HTERT RPE-1 (cell line): ENCODE measurements around the gene RGS7.

Experiments used
- in situ Hi-C: fragments of 300-500 bp; cut with MboI; formaldehyde crosslinking; loops from 4 replicates; pipeline ENCODE4 v1.14.3; 2020; ENCODE audit warnings: low sequenced_read_pairs

RGS7 gene

DNA sequence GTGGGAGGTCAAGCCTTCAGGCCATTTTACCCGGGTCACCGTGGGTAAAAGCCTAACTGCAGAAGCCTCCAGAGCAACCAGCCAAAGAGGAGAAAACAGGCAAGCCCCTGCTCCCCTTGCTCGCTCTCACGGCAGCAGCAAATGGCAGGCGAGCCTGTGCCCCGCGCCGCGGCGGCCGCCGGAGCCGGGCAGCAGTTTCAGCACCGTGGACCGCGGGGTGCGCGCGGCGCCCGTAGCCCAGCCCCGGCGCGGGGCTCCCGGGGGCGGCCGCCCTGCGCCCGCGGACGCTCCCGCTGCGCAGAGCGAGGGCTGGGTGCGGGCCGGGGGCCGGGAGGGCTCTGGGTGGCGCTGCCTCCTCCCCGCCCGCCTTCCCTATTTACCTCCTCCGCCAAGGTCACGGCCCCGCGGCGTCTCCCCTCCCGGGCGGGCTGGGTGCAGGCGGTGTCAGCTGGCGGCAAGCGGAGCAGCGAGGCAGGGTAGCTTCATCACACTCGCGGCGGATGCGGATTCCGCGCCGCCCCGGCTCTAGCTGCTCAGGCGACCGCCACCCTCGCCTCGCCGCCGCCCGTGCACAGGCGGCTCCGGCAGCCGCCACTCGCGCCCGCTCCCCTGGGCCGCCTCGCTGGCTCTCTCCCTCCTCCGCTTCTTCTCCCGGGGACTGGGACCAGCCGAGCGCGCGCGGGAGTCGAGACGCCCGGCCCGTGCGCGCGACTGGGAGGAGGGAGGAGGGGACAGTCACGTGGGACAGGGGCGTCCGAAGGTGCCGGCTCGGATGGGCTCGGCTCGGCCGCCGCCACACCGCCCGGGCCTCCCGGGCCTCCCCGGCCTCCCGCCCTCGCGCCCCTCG lies at the start of gene RGS7:
Gene RGS7, minus strand, starts transcription at position 687 of the 847 bp plus-strand sequence.
- in situ Hi-C loops: no loop called here

DNA sequence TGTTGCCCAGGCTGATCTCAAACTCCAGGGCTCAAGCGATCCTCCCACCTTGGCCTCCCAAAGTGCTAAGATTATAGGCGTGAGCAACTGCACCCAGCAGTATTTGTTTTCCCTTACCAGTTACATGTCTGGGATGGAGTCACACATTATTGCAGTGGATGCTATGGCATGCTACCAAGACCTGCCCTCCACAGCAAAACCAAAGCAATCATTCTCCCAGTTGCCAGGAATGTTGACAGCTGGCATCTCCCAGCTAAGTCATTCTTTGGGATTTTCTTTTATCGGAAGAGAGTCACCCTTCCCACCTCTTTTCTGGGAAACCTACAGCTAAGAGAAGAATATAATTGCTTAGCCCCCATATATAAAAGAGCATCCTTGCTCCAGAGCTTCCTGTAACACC lies 49.4 kb upstream of the RGS7 start:
- in situ Hi-C loops: no loop called here

DNA sequence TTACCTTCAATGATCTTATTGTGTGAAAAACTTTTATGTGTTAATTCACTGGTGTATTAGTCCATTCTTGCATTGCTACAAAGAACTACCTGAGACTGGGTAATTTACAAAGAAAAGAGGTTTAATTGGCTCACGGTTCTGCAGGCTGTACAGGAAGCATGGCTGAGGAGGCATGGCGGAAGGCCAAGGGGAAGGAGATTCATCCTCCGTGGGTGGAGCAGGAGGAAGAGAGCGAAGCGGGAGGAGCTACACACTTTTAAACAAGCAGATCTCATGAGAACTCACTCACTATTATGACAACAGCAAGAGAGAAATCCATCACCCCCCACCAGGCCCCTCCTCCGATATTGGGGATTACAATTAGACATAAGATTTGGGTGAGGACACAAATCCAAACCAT lies 44.2 kb upstream of the RGS7 start:
- in situ Hi-C loops: no loop called here

DNA sequence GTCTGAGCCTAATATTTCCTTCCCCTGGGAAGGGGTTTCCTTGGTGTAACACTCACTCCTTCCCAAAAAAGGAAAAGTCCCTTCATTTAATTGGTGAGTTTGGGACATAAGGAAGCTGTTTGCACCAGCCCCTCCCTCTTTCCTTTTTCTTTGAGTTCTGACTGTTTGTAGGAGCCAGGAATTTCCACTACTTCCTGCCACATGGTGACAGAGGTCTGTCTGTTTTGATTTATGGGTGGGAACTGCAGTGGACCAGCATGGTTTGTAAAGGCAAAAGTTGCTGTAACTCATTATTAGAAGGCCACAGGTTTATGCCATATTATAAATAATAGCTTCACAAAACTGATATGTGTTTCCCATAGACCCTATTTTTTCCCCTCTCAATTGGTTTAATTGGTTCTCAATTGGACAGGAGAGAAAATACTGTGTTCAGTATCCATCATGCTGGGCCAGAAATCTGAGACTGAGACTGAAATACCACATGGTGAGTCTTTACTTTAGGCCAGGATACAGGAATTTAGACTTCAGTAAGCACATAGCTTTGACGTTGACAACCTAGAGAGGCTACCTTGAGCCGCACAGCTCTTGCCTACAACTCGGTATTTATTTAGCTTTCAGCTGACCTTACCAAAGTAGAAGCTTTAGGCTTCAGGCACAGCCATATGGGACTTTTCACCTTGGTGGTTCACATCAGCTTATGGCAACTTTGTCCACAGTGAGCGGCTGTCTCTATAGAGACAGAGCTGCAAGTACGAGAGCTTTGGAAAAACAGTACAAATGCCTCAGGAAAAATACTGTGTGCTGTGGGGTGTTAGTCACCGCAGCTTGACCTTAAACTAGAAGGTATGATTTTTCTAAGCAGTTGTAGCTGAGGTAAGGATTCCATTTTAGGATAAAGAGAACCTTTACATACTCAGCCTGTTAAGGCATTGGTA lies 40.0 kb upstream of the RGS7 start:
- in situ Hi-C loops: no loop called here

DNA sequence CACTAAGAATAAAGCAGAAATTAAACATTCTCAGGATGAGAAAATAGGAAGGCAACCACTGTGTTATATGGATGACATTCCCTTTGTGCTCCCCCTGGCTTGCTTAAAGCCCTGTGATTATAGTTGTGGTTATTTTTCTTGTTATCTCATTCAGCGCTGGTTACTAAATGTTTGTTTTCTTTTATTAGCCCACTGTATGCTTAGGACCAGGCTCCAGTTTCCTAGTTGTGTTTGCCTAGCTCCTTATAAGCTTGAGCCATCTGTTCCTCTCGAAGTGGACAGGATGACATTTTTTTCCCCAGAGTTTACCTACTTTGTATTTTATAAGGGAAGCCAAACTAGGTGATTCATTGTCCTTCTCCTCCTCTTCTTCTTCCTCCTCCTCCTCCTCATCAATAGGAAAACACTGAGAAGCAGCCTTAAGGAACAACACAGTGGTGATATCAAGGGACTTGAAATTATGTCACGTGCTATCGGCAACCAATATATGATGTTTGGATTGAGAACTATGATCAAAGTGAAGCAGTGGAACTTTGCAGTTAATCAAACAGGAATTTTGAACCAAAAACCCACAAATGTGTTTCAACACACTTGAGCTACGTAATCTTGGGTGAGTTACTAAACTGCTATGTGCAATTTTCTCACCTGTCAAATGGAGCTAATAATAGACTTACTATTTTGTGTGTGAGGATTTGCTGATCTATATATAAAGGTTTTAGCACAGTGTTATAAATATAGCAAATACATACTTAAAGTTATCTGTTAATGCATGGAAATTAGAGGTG lies 35.1 kb upstream of the RGS7 start:
- in situ Hi-C loops: no loop called here

DNA sequence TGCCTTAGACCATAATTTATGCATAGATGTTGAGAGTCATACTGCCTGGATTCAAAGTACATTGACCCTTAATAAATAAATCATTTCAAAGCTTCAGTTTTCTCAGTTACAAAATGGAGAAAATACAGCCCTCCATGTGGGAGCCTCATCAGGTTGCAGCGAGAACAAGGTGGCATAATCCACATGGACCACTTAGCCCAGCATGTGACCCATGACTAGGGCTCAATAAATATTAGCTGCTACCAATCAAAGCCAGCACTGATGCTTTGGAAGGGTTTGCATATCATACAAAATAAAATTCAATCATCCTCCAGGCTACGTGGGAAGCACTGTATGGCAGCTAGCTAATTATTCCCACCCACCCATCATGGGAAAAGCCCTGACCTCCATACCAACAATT lies 33.5 kb upstream of the RGS7 start:
- in situ Hi-C loops: no loop called here

DNA sequence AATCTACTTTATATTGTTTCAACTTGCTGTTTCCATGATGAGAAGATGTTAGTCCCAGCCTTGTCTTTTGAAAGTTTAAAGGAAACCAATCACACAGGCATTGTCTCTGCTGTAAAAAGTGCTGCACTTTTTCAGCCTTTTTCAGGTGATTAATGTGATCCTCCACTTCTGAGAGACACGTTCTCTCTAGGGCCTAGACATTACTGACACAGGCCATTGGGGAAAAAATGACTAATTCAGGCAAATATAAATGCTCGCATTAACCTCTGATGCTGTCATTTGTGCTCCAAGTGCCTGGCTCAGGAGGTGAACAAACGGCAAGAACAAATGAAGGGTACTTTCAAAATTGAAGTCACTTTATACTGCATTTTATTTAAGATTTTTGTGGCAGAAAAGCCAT lies 32.4 kb upstream of the RGS7 start:
- in situ Hi-C loops: no loop called here

DNA sequence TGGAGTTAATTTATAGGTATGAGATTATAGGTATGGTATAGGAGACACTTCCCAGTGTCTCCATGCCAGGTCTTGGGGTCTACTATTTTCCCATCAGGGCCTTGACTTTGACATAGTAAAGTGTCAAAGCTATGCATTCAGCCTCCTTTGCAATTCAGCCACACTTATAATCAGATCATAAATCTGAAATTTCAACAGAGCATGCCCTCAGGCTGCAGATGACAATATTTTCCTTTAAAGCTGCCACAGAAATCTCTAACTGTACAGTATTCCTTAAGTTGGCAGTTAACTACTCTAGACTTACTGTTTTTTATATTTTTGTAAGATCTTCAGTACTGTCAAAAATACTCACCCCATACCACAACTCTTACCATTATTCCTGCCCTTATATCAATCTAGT lies 30.2 kb upstream of the RGS7 start:
- in situ Hi-C loops: no loop called here

DNA sequence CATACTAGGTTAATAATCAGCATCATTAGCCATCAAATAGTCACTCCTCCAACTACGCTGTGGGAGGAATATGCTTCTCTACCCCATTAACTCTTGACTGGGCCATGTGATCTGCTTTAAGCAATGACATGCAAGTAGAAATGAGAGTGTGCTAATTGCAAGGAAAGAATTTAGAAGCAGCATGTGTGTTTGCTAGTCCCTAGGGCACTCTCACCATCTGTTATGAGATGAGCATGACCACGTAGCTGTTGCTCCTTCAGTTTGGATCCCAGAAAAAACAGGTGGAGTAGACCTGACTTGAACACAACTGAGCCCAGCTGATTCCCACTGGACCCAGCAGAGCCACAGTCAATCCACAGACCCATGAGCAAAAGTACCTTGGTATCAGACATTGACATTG lies 19.7 kb upstream of the RGS7 start:
- in situ Hi-C loops: no loop called here

DNA sequence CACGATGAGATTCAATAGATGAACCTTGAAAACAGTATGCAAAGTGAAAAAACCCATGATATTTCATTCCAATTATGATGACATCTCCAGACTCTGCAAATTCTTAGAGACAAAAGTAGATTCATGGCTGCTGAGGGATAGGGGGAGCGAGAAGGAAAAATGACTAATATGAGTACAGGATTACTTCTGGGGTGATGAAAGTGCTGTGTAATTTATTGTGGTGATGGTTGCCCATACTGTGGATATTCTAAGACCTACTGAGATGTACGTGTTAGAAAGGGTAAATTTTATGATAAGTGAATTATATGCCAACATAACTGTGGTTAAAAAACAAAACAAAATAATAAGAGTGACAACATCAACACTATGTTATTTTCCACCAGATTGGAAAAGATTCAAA lies 18.9 kb upstream of the RGS7 start:
- in situ Hi-C loops: no loop called here

DNA sequence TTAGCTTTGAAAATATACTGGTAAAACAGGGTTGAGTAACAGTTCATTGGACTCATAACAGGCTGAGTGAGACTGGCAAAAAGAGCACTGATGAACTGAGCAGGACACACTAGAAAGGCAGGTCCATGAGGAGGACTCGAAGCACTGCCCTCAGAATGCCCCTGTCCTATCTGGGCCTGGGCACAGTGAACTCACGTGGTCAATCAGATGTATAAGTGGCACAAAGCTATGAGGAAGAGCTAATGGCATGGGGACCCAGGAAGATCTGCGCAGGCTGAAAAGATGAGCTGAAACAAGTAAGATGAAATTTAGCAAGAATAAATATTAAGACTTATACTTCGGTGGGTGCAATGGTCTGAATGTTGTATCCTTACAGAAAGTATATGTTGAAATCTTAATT lies 9.2 kb upstream of the RGS7 start:
- in situ Hi-C loops: no loop called here

DNA sequence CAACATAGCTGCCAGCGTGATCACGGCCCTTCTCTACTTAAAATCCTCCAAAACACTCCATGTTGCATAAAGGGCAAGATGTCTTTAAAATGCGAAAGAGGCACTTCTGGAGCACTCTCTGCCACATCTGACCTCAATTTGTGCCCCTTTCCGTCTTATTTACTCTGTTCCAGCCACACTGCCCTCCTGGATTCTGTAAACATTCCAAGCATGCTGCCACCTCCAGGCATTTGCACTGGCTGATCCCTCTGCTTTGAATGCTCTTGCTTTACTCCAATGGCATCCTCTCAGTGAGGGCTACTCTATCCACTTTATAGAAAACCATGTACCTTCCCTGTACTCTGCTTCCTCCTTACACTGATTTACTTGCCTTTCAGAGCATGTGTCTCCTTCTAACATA lies 5.3 kb upstream of the RGS7 start:
- in situ Hi-C loops: no loop called here

DNA sequence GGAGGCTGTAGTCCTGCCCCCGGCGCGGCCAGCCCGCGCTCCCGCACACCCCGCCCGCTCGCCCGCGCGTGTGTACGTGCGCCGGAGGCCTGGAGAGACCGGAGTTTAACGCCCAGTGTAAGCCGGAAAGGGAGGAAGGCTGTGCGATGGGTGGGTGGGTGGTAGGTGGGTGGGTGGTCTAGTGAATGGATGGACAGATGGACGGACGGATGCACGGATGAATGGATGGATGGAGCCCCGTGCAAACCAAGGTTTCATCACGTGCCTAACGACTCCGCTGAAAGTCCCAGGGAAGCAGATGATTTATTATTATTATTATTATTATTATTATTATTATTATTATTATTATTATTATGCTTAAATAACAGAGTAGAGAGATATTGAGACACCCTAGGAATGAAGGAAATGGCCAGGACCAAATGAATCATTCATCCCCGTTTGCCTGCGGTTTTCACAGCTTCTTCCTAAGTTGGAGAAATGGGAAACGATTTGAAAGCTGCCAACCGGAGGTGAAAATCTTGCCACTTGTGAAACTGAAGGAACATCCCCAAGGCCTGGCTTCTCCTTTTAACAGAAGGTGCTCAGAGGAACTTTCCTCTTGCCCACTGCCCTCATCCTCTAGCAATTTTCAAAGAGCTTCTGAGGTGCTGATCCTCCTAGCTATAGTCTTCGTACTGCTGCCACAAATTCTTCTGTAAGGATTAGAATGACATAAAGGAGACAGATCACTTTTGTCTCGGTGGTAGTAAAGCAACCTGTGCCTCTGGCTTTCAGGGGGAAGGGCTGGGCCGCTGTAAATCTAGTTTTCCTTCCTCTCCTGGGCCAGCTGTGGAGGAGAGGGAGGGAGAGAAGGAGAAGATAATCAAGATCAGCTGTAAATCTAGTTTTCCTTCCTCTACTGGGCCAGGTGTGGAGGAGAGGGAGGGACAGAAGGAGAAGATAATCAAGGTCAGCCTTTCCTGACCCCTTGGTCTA lies 648 bp upstream of the RGS7 start:
- in situ Hi-C loops: no loop called here

DNA sequence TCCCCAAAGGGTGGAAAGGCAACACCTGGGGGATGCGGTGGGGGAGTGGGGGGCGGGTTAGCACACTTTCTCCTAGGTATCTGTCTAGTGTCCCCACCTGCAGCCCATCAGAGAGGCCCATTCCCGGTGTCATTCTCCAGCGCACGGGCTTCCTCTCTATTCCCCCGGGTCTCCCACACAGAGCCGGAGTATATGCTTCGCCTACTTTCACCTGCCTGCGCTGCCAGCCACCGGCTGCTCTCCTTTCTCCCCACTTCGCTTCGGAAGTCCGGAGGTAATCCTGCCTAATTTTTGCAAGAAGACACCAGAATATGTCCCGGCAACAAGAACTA lies 852 bp downstream of the RGS7 start:
- in situ Hi-C loops: no loop called here

DNA sequence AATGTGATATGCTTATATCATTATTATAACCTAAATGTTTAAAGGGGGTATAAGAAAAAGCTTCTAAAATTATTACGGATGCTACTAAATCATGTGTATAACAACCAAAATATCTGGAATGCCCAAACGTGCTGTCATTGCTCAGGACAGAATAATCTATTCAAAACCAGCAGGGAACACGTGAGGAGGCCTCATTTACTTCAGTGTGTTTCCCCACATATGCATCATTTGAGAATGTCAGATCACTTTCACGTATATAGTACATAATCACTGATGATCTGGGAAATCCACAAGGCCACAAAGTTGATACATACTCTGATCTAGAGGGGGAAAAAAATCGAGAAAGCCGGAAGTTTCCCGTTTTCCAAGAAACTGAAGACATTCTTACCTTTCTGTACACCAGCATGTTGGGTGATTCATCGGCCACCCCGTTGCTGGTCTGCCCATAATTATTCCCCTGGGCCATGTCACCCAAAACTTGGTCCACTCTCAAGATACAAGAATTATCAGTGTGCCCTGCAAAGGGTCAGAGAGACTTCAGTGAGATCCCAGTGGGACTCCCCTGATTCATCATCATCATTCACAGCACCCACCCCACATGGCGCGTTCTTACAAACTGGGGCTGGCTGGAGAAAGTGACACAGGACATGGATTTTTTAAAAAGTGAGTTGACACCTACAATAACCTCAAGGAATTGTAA lies 1.5 kb downstream of the RGS7 start:
- in situ Hi-C loops: no loop called here

DNA sequence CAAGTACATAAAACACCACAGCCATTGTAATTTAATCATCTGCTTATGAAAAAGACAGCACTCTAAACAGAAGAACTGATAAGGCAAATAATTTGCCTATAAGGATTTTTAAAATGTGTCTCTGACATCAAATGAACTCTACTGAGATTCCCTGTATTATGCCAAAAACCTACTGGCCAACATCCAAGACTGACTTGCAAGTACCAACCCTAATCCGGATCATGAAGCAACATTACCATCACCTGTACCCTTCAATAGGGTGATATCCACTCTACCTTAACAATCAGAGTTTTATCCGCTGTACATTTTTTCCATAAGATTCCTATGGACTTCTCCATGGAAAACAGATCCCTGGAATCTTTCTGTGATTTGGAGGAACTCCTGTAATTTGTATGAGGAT lies 4.6 kb downstream of the RGS7 start:
- in situ Hi-C loops: no loop called here

DNA sequence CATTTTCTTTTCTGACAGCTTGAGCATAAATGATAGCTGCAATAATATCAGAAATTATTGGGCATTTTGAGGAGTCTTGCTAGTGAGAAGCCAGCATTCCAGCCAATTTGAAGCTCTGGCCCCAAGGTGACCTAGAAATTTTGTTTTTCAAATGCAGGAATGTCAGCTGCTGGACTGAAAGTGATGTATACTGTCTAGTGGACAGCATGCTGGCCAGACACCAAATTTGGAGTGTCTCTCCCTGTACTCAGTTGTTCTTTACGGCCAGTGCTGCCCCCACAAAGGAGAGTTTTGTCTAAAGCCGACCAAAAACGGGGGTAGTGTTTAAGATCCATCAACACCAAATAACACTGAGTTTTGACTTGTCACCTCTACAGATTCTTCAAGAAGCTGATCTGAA lies 5.2 kb downstream of the RGS7 start:
- in situ Hi-C loops: no loop called here

DNA sequence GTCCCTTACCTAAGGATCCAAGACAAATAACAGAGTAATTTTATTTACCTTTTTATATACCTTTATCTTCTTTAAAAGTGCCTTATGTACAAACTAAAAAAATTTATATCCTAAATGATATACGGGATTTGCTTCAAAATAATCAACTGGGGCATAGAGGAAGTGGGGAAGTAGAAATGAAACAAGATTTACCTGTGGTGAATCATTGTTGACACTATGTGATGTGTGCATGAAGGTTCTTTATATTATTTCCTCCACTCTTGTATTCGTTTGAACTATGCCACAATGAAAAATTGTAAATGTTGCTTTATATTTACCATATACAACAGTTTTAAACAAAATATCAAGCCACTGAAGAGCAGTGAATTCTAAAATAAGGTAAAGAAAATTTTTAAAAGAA lies 13.0 kb downstream of the RGS7 start:
- in situ Hi-C loops: no loop called here

DNA sequence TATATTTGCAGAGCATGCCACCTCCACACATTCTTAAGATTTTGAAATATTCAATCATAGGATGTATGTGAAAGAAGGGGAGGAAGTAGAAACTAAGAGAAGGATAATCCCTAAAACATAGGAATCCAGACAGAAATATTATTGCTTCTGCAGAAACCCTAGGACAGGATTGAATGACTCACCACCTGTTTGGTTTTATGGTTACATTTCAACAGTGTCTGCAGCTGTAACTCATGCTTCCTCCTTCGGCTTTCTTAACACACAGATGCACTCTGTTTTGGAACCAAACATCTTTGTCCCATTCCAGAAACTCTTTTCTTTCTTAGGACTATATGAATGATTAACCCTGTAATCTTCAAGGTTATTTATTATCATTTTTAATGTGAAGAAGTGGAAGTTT lies 20.7 kb downstream of the RGS7 start:
- in situ Hi-C loops: no loop called here

DNA sequence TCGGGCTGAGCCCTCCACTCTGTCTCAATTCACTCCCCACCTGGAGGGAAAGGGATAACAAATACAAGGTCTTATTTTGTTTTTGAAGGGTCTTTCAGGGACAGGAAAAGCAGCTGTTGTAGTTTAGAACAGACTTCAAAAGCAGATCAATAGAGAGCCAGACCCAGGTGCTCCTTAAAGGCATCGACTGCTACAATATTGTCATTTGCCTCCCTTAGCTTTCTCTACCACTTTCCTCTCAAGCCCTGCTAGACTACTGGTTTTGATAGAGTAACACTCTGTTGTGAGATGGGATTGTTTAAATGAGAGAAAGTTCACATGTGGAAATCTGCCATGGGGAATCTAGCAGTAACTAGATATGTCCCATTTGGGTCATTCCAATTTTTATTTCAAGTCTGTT lies 24.0 kb downstream of the RGS7 start:
- in situ Hi-C loops: no loop called here
